GM08714 (cell line): ENCODE measurements around the gene GOLGA8O.
"Not testable (repeated sequence)": the region's sequence is repeated elsewhere in the genome, so short reads cannot be mapped to it uniquely, and the experiment has no call there.

Source experiments
- H3K4me3 ChIP-seq: fragments of 200-500 bp; sonication (Bioruptor generic); 2 replicates; pipeline ENCODE4 v1.5.1; 2014; ENCODE audit warnings: mild to moderate bottlenecking, low read length, inconsistent platforms

Gene GOLGA8O

GRCh38 chr15:32455534-32455933 lies at the start of gene GOLGA8O:
Gene GOLGA8O, minus strand, starts transcription at chr15:32455634. Its CDS starts 98 bp downstream, at chr15:32455536.
- not testable (repeated sequence) for H3K4me3 ChIP-seq

GRCh38 chr15:32504152-32504811 lies 48.8 kb upstream of the GOLGA8O start:
- not testable (repeated sequence) for H3K4me3 ChIP-seq

GRCh38 chr15:32502946-32503345 lies 47.5 kb upstream of the GOLGA8O start:
- H3K4me3 ChIP-seq: not testable (repeated sequence)

DNA sequence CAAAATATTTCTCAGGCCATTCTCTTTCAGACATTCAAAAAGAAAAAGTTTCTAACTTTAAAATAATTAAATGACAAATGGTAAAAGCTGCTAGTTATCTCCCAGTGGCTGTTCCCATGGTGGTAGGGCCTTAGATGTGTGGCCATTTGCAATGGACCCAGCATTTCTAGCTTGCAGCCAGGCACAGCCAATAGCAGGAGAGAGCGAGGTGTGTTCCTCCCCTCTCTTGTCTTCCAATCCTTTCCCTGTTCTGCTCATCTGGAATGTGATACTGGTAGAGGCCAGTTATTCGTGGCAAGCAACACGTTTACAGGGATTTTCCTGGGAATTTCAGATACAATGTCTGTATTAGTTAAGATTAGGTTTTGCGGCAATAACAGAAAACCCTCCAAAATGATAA lies 37.3 kb upstream of the GOLGA8O start:
- not testable (repeated sequence) for H3K4me3 ChIP-seq

GRCh38 chr15:32486474-32486873 lies 31.0 kb upstream of the GOLGA8O start:
- H3K4me3 ChIP-seq: not testable (repeated sequence)

- not testable (repeated sequence) for H3K4me3 ChIP-seq
Observed at GRCh38 chr15:32483377-32483776, 27.9 kb upstream of the GOLGA8O start.

GRCh38 chr15:32481683-32482082 lies 26.2 kb upstream of the GOLGA8O start:
- H3K4me3 ChIP-seq: not testable (repeated sequence)

DNA sequence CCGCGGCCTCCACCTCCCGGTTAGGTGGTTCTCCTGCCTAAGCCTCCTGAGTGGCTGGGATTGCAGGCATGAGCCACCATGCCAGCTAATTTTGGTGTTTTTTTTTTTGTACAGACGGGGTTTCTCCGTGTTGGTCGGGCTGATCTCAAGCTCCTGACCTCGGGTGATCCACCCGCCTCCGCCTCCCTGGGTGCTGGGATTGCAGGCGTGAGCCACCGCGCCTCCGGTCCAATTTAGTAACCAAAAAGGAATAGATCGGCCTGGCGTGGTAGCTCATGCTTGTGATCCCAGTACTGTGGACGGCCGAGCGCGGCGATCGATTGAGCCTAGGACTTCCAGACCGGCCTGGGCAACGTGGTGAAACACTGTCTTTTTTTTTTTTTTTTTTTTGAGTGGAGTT lies 12.6 kb upstream of the GOLGA8O start:
- not testable (repeated sequence) for H3K4me3 ChIP-seq

DNA sequence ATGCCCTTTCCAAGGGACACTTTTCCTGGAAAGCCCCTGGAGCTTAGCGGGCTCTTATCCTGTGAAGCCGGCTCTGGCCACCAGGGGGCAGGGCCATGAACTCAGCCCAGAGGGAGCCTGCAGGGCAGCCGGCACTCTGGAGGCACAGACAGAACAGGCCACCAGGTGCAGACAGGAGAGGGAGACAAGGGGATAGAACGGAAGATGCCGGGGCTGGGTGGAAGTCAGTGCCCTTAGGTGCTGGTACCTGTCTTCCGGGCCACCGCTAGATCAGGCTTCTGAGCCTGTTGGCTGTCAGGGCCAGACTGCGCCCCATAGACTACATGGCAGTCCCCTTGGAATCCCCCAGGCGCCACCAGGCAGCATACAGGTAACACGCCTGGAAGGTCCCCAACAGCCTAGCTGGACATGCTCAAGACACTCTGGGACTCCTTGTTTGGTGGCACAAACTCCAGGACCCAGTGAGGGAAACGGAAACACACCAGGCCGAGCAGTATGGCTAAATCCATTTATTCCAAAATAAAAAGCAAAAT lies 14.9 kb downstream of the GOLGA8O start:
- H3K4me3 ChIP-seq: not testable (repeated sequence)

- H3K4me3 ChIP-seq: not testable (repeated sequence)
Observed at GRCh38 chr15:32434102-32434963, 21.1 kb downstream of the GOLGA8O start.

GRCh38 chr15:32427635-32428034 lies 27.8 kb downstream of the GOLGA8O start:
- H3K4me3 ChIP-seq: not testable (repeated sequence)

GRCh38 chr15:32426511-32426910 lies 28.9 kb downstream of the GOLGA8O start:
- H3K4me3 ChIP-seq: not testable (repeated sequence)

DNA sequence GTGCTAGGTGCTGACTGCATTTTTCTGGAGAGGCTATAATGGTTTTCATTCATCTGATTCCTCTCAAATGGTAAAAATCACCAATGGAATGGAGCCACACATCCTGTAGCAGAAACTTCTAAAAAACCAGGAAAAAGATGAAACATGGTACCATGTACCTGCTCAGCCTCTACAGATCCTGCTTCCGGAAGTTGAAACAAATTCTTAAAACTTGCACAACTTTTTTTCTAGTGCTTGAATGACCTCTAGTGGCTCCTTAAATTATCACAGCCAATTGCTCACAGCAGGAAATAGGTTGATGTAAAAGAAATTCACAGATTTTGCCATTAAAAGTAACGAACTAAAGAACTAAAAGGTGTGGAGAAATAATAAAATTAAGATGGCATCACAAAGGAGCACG lies 47.5 kb downstream of the GOLGA8O start:
- not testable (repeated sequence) for H3K4me3 ChIP-seq

GRCh38 chr15:32403192-32403591 lies 52.2 kb downstream of the GOLGA8O start, which contains the start of gene GOLGA8K:
Gene GOLGA8K, minus strand, starts transcription at chr15:32403292. Its CDS starts 98 bp downstream, at chr15:32403194.
- H3K4me3 ChIP-seq: not testable (repeated sequence)

- not testable (repeated sequence) for H3K4me3 ChIP-seq
Observed at GRCh38 chr15:32396522-32396921, 58.9 kb downstream of the GOLGA8O start.
